Neural progenitor cell (in vitro differentiated cells): ENCODE data around the gene KPNA4. TPM values are rescaled to one million over a fixed set of nuclear protein-coding genes. Genes with fewer than 3 reads are reported as not detected.

Source experiments
- DNase-seq: peaks from one replicate; pipeline ENCODE4 v3.0.0-alpha.2; 2016; ENCODE audit warnings: low spot score
- H2AFZ ChIP-seq: fragments of 200-600 bp; sonication (generic); replicated peaks from 2 replicates; pipeline ENCODE4 v1.6.1; 2016; ENCODE audit warnings: antibody characterized with exemption
- H3F3A ChIP-seq: fragments of 200-600 bp; sonication (generic); 2 replicates; pipeline ENCODE4 v1.6.1; 2016; ENCODE audit warnings: antibody characterized with exemption, low read depth
- H3K27ac ChIP-seq: fragments of 200-600 bp; sonication (generic); 2 replicates; pipeline ENCODE4 v1.5.1; 2016; ENCODE audit warnings: mild to moderate bottlenecking
- H3K27me3 ChIP-seq: fragments of 200-600 bp; sonication (generic); 2 replicates; pipeline ENCODE4 v1.6.1; 2016; ENCODE audit warnings: mild to moderate bottlenecking, moderate library complexity
- H3K36me3 ChIP-seq: fragments of 200-600 bp; sonication (generic); 2 replicates; pipeline ENCODE4 v1.5.1; 2016
- H3K4me1 ChIP-seq: fragments of 200-600 bp; sonication (generic); 2 replicates; pipeline ENCODE4 v1.6.1; 2016; ENCODE audit warnings: mixed run types
- H3K4me2 ChIP-seq: fragments of 200-600 bp; sonication (generic); 2 replicates; pipeline ENCODE4 v1.6.1; 2016
- H3K4me3 ChIP-seq: fragments of 200-600 bp; sonication (generic); 2 replicates; pipeline ENCODE4 v1.5.1; 2016
- H3K79me2 ChIP-seq: fragments of 200-600 bp; sonication (generic); 2 replicates; pipeline ENCODE4 v1.6.1; 2016; ENCODE audit warnings: low read depth
- H3K9ac ChIP-seq: fragments of 200-600 bp; sonication (generic); 2 replicates; pipeline ENCODE4 v1.6.1; 2016
- H3K9me3 ChIP-seq: fragments of 200-600 bp; sonication (generic); 2 replicates; pipeline ENCODE4 v1.5.1; 2016; ENCODE audit warnings: low read depth
- H4K20me1 ChIP-seq: fragments of 200-600 bp; sonication (generic); 2 replicates; pipeline ENCODE4 v1.6.1; 2016; ENCODE audit warnings: low read depth
- H3K27ac Mint-ChIP-seq: 3 replicates; pipeline ENCODE4 v1.8.0; 2021; ENCODE audit warnings: mixed read lengths
- H3K27me3 Mint-ChIP-seq: 2 replicates; pipeline ENCODE4 v1.8.0; 2022; ENCODE audit warnings: low read depth, mild to moderate bottlenecking, inconsistent platforms, moderate library complexity, mixed read lengths; ENCODE audit not compliant: insufficient read depth
- H3K36me3 Mint-ChIP-seq: 3 replicates; pipeline ENCODE4 v1.8.0; 2021; ENCODE audit warnings: mixed read lengths
- H3K4me1 Mint-ChIP-seq: 3 replicates; pipeline ENCODE4 v1.8.0; 2021; ENCODE audit warnings: mixed read lengths
- H3K4me3 Mint-ChIP-seq: 3 replicates; pipeline ENCODE4 v1.8.0; 2021; ENCODE audit warnings: mild to moderate bottlenecking, moderate library complexity, mixed read lengths
- H3K9me3 Mint-ChIP-seq: 3 replicates; pipeline ENCODE4 v1.8.0; 2020; ENCODE audit warnings: mixed read lengths
- CTCF ChIP-seq: fragments of 200-600 bp; sonication (generic); IDR thresholded peaks from 2 replicates; pipeline ENCODE4 v1.5.1; 2017; ENCODE audit warnings: antibody characterized with exemption, mild to moderate bottlenecking
- EZH2 ChIP-seq: fragments of 200-600 bp; sonication (generic); IDR thresholded peaks from 2 replicates; pipeline ENCODE4 v1.6.1; 2017; ENCODE audit warnings: antibody characterized with exemption, mild to moderate bottlenecking, moderate library complexity
- EZH2phosphoT487 ChIP-seq: fragments of 200-600 bp; sonication (generic); IDR thresholded peaks from 2 replicates; pipeline ENCODE4 v1.6.1; 2017; ENCODE audit warnings: antibody characterized with exemption
- total RNA-seq: library from RNA; depleted of rRNA; stranded (reverse); fragments of >200 nt; gene quantifications from 2 replicates; pipeline ENCODE4 v1.2.3, GENCODE V29; 2015; ENCODE audit warnings: low replicate concordance

KPNA4 gene
- total RNA-seq, 1 donor from 2014 or later = 56.6 TPM

DNA sequence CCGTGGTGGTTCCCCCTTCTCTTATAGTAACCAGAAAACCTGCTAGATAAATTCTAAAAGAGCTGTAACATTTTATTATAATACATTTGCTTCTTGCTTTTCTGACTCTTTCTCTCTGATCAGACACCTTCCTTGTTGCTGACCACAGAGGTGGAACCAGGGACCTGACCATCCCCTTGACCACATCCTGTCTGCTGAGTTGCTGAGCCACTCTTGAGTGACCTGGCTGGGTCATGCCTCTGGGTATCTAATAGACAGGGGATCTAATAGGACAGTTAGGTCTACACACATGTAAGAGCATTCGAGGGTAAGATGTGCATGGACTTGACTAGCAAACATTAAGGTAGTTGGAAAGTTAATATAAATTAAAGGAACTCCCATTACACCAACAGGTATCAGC is 93.0 kb downstream of the KPNA4 start:
- no peak overlapping the region for H3K27ac ChIP-seq

DNA sequence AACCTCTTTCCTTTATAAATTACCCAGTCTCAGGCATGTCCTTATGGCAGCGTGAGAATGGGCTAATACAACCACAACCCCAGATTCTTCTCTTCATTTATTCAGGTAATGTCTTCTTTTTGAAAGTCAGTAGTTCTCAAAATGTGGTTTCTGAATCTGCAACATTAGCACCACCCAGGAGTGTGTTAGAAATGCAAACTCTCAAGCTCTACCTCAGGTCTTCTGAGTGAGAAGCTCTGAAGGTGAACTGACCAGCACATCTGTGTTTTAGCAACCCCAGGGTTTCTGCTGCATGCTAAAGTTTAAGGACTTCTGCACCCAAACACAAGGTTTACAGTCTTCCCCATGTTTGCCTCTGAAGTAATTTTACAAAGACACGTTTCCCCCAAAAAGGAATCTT is 93.5 kb downstream of the KPNA4 start:
- Mint-ChIP-seq H3K9me3 (peaks cover 27% of the 10 kb centered on the region), H3K4me3 (no peak overlapping the region)
- no peak overlapping the region for H3K4me2 ChIP-seq

More for the DNA sequence above, 93.0 kb downstream of the KPNA4 start:
- Histone ChIP-seq H3K9me3 (no peaks in the 10 kb centered on the region), H3K9ac (no peak overlapping the region), H3K27me3 (no peaks in the 10 kb centered on the region), H3K4me3 (no peak overlapping the region), H3F3A (no peaks in the 10 kb centered on the region), H3K36me3 (no peaks in the 10 kb centered on the region), H3K4me1 (no peaks in the 10 kb centered on the region), H3K4me2 (no peak overlapping the region), H4K20me1 (no peaks in the 10 kb centered on the region), H2AFZ (no peak overlapping the region), H3K79me2 (no peaks in the 10 kb centered on the region)
- Mint-ChIP-seq H3K27me3 (no peaks in the 10 kb centered on the region), H3K36me3 (no peaks in the 10 kb centered on the region), H3K27ac (no peak overlapping the region), H3K9me3 (peaks cover 27% of the 10 kb centered on the region), H3K4me3 (no peak overlapping the region), H3K4me1 (no peaks in the 10 kb centered on the region)
- no peak for DNase-seq
- no peak for TF ChIP-seq CTCF
- no peak for TF ChIP-seq EZH2phosphoT487
- TF ChIP-seq EZH2 = no peak

DNA sequence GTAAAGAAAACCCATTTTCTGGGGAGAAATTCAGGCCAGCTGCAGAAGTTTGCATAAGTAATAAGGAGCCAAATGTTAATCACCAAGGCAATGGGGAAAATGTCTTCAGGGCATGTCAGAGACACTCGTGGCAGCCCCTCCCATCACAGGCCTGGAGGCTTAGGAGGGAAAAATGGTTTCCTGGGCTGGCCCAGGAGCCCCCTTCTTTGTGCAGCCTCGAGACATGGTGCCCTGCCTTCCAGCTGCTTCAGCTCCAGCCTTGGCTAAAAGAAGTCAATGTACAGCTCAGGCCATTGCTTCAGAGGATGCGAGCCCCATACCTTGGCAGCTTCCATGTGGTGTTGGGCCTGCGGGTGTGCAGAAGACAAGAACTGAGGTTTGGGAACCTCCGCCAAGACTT is 95.2 kb downstream of the KPNA4 start:
- H4K20me1 ChIP-seq = no peaks in the 10 kb centered on the region
- no peaks in the 10 kb centered on the region for H3K36me3 ChIP-seq
- H3K27ac ChIP-seq = no peak overlapping the region
- H2AFZ ChIP-seq = no peak overlapping the region
- H3K9me3 Mint-ChIP-seq = peaks cover 27% of the 10 kb centered on the region
- H3K9me3 ChIP-seq = no peaks in the 10 kb centered on the region
- H3K4me1 Mint-ChIP-seq = no peaks in the 10 kb centered on the region
- no peaks in the 10 kb centered on the region for H3K79me2 ChIP-seq
- no peak overlapping the region for H3K4me3 ChIP-seq
- no peaks in the 10 kb centered on the region for H3K27me3 ChIP-seq
- no peak overlapping the region for H3K4me3 Mint-ChIP-seq
- H3F3A ChIP-seq = no peaks in the 10 kb centered on the region
- TF ChIP-seq EZH2phosphoT487 (no peak), CTCF (no peak)
- DNase-seq = no peak
- H3K4me2 ChIP-seq = no peak overlapping the region
- no peak overlapping the region for H3K9ac ChIP-seq
- no peaks in the 10 kb centered on the region for H3K27me3 Mint-ChIP-seq
- no peaks in the 10 kb centered on the region for H3K4me1 ChIP-seq
- H3K27ac Mint-ChIP-seq = no peak overlapping the region
- H3K36me3 Mint-ChIP-seq = no peaks in the 10 kb centered on the region

More for the DNA sequence above, 93.5 kb downstream of the KPNA4 start:
- Histone ChIP-seq H3F3A (no peaks in the 10 kb centered on the region), H2AFZ (no peak overlapping the region), H3K27ac (no peak overlapping the region), H3K36me3 (no peaks in the 10 kb centered on the region), H3K79me2 (no peaks in the 10 kb centered on the region), H3K9ac (no peak overlapping the region), H3K4me3 (no peak overlapping the region), H3K27me3 (no peaks in the 10 kb centered on the region), H4K20me1 (no peaks in the 10 kb centered on the region), H3K9me3 (no peaks in the 10 kb centered on the region), H3K4me1 (no peaks in the 10 kb centered on the region)
- no peaks in the 10 kb centered on the region for H3K36me3 Mint-ChIP-seq
- no peaks in the 10 kb centered on the region for H3K4me1 Mint-ChIP-seq
- no peak overlapping the region for H3K27ac Mint-ChIP-seq
- no peaks in the 10 kb centered on the region for H3K27me3 Mint-ChIP-seq
- TF ChIP-seq CTCF = no peak
- no peak for TF ChIP-seq EZH2phosphoT487
- TF ChIP-seq EZH2 = no peak
- DNase-seq = no peak

GRCh38 chr3:160464971-160465370 is 100.4 kb downstream of the KPNA4 start:
- Mint-ChIP-seq H3K36me3 (no peaks in the 10 kb centered on the region), H3K9me3 (peaks cover 14% of the 10 kb centered on the region), H3K4me3 (no peak overlapping the region), H3K4me1 (peaks cover 3% of the 10 kb centered on the region), H3K27me3 (no peaks in the 10 kb centered on the region), H3K27ac (no peak overlapping the region)
- no peaks in the 10 kb centered on the region for H3K27me3 ChIP-seq
- H3K9ac ChIP-seq = no peak overlapping the region
- H3K4me2 ChIP-seq = no peak overlapping the region
- no peak for DNase-seq
- H3F3A ChIP-seq = no peaks in the 10 kb centered on the region
- no peaks in the 10 kb centered on the region for H3K79me2 ChIP-seq
- H3K4me3 ChIP-seq = no peak overlapping the region
- no peaks in the 10 kb centered on the region for H3K36me3 ChIP-seq
- H3K9me3 ChIP-seq = no peaks in the 10 kb centered on the region
- H3K27ac ChIP-seq = no peak overlapping the region
- peaks cover 5% of the 10 kb centered on the region for H3K4me1 ChIP-seq
- no peaks in the 10 kb centered on the region for H4K20me1 ChIP-seq
- no peak for TF ChIP-seq EZH2phosphoT487
- no peak for TF ChIP-seq EZH2
- TF ChIP-seq CTCF = no peak
- no peak overlapping the region for H2AFZ ChIP-seq
